ENCODE data around the gene SLC16A10. TPM values are rescaled to one million over a fixed set of nuclear protein-coding genes. Genes with fewer than 3 reads are reported as not detected.

SLC16A10 gene
- total RNA-seq, 2 donors from 2014 or later, result 8.7 to 13.8 TPM

GRCh38 chr6:111177131-111177530, 89.8 kb downstream of the SLC16A10 start:
- H3K27me3 Mint-ChIP-seq (ENCODE audit: insufficient read depth), result no peaks in the 10 kb centered on the region
- no peak overlapping the region for H3K4me3 Mint-ChIP-seq
- H3K4me1 Mint-ChIP-seq, result peaks cover 10% of the 10 kb centered on the region
- WGBS, 2 experiments (ENCODE audit: insufficient coverage in 1 of 2, insufficient read length in 1 of 2), result 91 to 92% methylated on average over 5 to 6 of the region's 6 CpGs
- H3K27me3 ChIP-seq (ENCODE audit: control insufficient read depth, insufficient read depth, low read length, poor library complexity, severe bottlenecking), result no peaks in the 10 kb centered on the region
- H3K36me3 ChIP-seq (ENCODE audit: control insufficient read depth, insufficient read depth, low read length), result no peaks in the 10 kb centered on the region
- H3K36me3 Mint-ChIP-seq (ENCODE audit: low read depth), result no peaks in the 10 kb centered on the region
- H3K27ac Mint-ChIP-seq, result no peak overlapping the region
- no peaks in the 10 kb centered on the region for H3K9me3 Mint-ChIP-seq
- no peak overlapping the region for H3K4me3 ChIP-seq (ENCODE audit: low read length)
- no peak for DNase-seq
- H3K27ac ChIP-seq (ENCODE audit: low read depth, low read length), result no peak overlapping the region
- no peaks in the 10 kb centered on the region for H3K4me1 ChIP-seq (ENCODE audit: control insufficient read depth, insufficient read depth, low read length)
- H3K9ac ChIP-seq (ENCODE audit: extremely low read depth, low read length, poor library complexity, severe bottlenecking), result no peak overlapping the region
- H3K9me3 ChIP-seq (ENCODE audit: control insufficient read depth, low read length), result no peaks in the 10 kb centered on the region
- TF ChIP-seq CTCF (conservative IDR thresholded peaks at IDR 0.05), result no peak

- H3K27me3 Mint-ChIP-seq (ENCODE audit: insufficient read depth), result no peaks in the 10 kb centered on the region
- Histone ChIP-seq H3K9me3 (ENCODE audit: control insufficient read depth, low read length) (no peaks in the 10 kb centered on the region), H3K27ac (ENCODE audit: low read depth, low read length) (no peak overlapping the region), H3K36me3 (ENCODE audit: control insufficient read depth, insufficient read depth, low read length) (no peaks in the 10 kb centered on the region), H3K27me3 (ENCODE audit: control insufficient read depth, insufficient read depth, low read length, poor library complexity, severe bottlenecking) (no peaks in the 10 kb centered on the region), H3K4me3 (ENCODE audit: low read length) (no peak overlapping the region), H3K4me1 (ENCODE audit: control insufficient read depth, insufficient read depth, low read length) (no peaks in the 10 kb centered on the region), H3K9ac (ENCODE audit: extremely low read depth, low read length, poor library complexity, severe bottlenecking) (no peak overlapping the region)
- no peaks in the 10 kb centered on the region for H3K9me3 Mint-ChIP-seq
- no peak overlapping the region for H3K27ac Mint-ChIP-seq
- TF ChIP-seq CTCF (conservative IDR thresholded peaks at IDR 0.05), result no peak
- H3K36me3 Mint-ChIP-seq (ENCODE audit: low read depth), result peaks cover 3% of the 10 kb centered on the region
- WGBS, 2 experiments (ENCODE audit: insufficient coverage in 1 of 2, insufficient read length in 1 of 2), result 74 to 79% methylated on average over 2 to 5 of the region's 5 CpGs
- no peak for DNase-seq
- H3K4me1 Mint-ChIP-seq, result no peaks in the 10 kb centered on the region
- no peak overlapping the region for H3K4me3 Mint-ChIP-seq
Measured at GRCh38 chr6:111183702-111184517, 96.6 kb downstream of the SLC16A10 start.

- peaks cover 10% of the 10 kb centered on the region for H3K36me3 Mint-ChIP-seq (ENCODE audit: low read depth)
- Histone ChIP-seq H3K9me3 (ENCODE audit: control insufficient read depth, low read length) (no peaks in the 10 kb centered on the region), H3K4me1 (ENCODE audit: control insufficient read depth, insufficient read depth, low read length) (no peaks in the 10 kb centered on the region), H3K36me3 (ENCODE audit: control insufficient read depth, insufficient read depth, low read length) (no peaks in the 10 kb centered on the region), H3K27ac (ENCODE audit: low read depth, low read length) (no peak overlapping the region), H3K4me3 (ENCODE audit: low read length) (no peak overlapping the region), H3K9ac (ENCODE audit: extremely low read depth, low read length, poor library complexity, severe bottlenecking) (no peak overlapping the region), H3K27me3 (ENCODE audit: control insufficient read depth, insufficient read depth, low read length, poor library complexity, severe bottlenecking) (no peaks in the 10 kb centered on the region)
- 92% methylated on average over 6 of the region's 6 CpGs for WGBS, 2 experiments (ENCODE audit: insufficient coverage in 1 of 2, insufficient read length in 1 of 2)
- no peaks in the 10 kb centered on the region for H3K27me3 Mint-ChIP-seq (ENCODE audit: insufficient read depth)
- peaks cover 7% of the 10 kb centered on the region for H3K9me3 Mint-ChIP-seq
- H3K4me3 Mint-ChIP-seq, result no peak overlapping the region
- TF ChIP-seq CTCF (conservative IDR thresholded peaks at IDR 0.05), result no peak
- H3K27ac Mint-ChIP-seq, result no peak overlapping the region
- DNase-seq, result no peak
- no peaks in the 10 kb centered on the region for H3K4me1 Mint-ChIP-seq
Measured at GRCh38 chr6:111184827-111185532, 97.7 kb downstream of the SLC16A10 start.
